NCI-H1436 treated with DMSO at 0.1 percent for 48 hours (cell line): ENCODE measurements around the gene LMF1.
"Not testable (repeated sequence)": the region's sequence is repeated elsewhere in the genome, so short reads cannot be mapped to it uniquely, and the experiment has no call there.

Experiments used
- DNase-seq: peaks from one replicate; lab custom pipeline; 2025; lab: John Stamatoyannopoulos, UW

The LMF1 gene

GRCh38 chr16:948767-949166 lies 22.0 kb downstream of the LMF1 start:
- DNase-seq: not testable (repeated sequence)

- not testable (repeated sequence) for DNase-seq
Measured at GRCh38 chr16:947922-948303, 22.9 kb downstream of the LMF1 start.

DNA sequence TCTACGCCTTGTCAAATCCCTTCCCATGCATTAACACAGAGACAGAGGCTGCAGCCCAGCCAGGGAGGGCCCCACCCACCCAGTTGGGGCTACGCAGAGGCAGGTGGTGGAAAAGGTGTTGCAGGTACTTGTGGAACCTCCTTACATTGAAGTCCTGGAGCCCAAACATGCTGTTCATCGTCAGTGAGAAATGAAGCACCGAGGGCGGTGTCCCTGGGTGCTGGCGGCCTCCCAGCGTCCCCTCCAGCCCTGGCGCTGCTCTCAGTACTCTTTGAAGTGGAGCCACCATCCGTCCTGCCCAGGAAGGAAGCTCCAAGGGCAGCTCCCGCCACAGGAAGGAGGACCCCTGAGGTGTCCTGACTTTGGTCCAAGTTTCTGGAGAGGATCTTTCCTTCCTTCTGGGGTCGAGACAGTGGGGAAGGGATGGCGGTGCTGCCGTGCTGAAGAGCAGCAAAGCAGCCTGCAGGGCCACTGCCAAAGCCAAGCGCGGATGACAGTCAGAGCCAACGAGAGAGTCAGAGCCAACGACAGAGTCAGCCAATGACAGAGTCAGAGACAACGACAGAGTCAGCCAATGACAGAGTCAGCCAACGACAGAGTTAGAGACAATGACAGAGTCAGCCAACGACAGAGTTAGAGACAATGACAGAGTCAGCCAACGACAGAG lies 23.4 kb downstream of the LMF1 start:
- DNase-seq: no peak

DNA sequence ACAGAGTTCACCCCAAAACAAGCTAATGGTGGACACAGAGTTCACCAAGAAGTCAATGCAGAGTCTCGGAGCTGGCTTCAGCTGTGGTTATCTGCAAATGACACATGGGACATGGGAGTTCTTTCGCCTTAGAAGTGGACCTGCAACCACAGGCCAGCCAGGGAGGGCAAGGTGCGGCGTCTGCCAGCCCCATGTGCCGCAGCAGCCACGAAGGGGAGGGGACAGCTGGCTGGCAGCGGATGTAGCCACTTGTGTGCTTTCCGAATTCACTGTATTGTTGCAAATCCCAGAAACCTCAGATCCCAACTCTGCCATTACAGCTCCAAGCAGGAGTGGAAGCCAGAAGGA lies 24.8 kb downstream of the LMF1 start:
- DNase-seq: no peak

- DNase-seq: no peak
Measured at GRCh38 chr16:945271-946047, 25.3 kb downstream of the LMF1 start.

DNA sequence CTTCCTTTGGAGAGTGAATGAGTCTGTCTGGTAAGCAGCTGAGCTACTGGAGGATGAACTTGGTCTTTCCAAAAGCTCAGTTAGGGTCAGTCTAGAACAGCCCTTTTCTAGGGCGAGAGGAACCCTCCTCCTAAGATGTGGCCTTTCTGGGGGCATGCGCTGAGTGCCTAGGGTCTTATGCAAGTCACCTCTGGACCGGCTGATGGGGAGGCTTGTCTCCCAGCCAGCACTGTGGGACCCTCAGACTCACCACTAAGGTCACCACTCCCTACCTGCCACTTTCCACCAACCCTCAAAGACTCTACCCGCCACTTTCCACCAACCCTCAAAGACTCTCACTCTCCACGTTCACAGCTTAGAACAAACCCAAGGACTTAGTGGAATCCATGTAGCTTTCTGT lies 26.8 kb downstream of the LMF1 start:
- no peak for DNase-seq

DNA sequence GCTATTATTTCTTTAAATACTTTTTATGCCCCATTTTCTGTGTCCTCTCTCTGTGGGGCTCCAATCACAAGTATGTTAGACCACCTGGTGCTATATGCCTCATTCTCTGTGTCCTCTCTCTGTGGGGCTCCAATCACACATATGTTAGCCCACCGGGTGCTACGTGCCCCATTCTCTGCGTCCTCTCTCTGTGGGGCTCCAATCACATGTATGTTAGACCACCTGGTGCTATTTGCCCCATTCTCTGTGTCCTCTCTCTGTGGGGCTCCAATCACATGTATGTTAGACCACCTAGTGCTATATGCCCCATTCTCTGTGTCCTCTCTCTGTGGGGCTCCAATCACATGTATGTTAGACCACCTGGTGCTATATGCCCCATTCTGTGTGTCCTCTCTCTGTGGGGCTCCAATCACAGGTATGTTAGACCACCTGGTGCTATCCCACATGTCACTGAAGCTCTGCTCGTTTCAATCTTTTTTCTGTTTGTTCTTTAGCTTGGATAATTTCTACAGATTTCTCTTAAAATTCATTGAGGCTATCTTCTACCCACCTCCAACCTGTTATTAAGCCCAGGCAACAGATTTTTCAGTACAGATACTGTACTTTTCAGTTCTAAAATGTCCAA lies 28.2 kb downstream of the LMF1 start:
- DNase-seq: no peak

- no peak for DNase-seq
Measured at GRCh38 chr16:939941-940340, 30.8 kb downstream of the LMF1 start.

GRCh38 chr16:939311-939710 lies 31.5 kb downstream of the LMF1 start:
- DNase-seq: no peak

DNA sequence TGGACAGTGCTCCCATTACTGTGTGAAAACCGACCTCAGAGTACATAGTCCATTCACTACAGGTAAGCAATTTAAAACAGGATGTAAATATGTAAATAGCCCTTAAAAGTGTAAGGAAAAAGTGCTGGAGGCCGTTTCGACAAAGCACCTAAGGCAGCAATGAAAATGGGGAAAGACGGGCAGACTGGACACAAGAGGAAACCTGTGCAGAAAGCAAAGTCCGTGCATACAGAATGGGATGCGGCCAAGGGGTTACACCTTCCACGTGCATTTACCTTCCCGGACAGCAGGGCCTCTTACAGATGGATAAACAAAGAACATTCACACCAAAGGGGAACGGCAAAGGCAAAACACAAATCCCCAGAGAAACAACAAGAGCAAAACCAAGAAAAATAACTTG lies 32.0 kb downstream of the LMF1 start:
- no peak for DNase-seq

- DNase-seq: no peak
Measured at GRCh38 chr16:938136-938535, 32.6 kb downstream of the LMF1 start.

DNA sequence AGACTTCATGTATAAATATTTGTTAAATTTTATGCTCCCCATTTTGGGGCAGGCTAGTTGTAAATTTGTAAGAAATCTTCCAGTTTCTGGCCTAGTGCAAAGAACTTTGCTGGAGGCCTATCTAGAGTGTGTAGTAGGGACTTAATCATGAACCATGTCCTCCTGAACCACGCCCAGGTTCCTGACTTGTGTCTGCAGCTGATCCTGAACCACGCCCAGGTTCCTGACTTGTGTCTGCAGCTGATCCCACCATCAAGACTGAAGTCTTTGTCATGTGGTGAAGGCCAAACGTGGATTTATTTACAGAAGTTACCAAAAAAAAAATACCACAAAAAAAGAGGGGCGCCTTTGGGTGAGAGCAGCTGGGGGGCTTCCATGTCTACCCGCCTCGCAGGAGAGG lies 33.1 kb downstream of the LMF1 start:
- no peak for DNase-seq

DNA sequence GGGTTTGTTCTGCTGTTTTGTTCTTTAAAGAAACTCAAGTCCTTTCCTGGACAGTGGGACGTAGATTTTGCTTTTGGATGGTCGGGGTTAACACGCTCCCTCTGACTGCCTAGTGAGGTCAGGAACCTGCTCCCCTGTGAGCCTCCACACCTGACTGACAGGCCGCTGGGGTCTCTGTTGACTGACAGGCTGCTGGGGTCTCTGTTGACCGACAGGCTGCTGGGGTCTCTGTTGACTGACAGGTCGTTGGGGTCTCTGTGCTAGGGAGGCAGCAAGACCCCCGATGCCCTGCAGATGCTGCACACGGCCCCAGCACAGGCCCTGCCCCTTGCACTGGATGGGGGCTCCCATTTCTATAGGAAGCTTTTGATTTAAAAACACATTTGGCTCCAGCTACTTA lies 33.5 kb downstream of the LMF1 start:
- no peak for DNase-seq

- DNase-seq: no peak
Measured at GRCh38 chr16:935684-936083, 35.1 kb downstream of the LMF1 start.

DNA sequence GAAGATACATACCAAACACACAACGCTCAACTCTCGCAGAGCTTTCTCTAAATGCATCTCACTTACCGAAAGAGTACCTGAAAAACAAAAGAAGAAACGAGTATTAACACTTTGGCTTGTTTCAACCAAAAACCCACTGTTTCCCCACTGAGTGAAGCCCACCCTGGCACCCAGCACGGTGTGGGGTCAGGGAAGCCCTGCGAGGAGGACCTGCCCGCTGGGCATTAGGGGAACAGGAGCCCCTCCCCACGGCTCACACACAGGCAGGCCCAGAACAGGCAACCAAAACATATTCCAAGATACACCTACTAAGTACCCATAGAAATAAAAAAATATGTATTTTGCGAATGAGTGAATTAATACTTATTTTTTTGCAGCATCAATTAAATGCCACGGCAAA lies 36.6 kb downstream of the LMF1 start:
- DNase-seq: no peak

- DNase-seq: no peak
Measured at GRCh38 chr16:933581-933980, 37.2 kb downstream of the LMF1 start.

GRCh38 chr16:932831-933330 lies 37.9 kb downstream of the LMF1 start:
- DNase-seq: no peak

DNA sequence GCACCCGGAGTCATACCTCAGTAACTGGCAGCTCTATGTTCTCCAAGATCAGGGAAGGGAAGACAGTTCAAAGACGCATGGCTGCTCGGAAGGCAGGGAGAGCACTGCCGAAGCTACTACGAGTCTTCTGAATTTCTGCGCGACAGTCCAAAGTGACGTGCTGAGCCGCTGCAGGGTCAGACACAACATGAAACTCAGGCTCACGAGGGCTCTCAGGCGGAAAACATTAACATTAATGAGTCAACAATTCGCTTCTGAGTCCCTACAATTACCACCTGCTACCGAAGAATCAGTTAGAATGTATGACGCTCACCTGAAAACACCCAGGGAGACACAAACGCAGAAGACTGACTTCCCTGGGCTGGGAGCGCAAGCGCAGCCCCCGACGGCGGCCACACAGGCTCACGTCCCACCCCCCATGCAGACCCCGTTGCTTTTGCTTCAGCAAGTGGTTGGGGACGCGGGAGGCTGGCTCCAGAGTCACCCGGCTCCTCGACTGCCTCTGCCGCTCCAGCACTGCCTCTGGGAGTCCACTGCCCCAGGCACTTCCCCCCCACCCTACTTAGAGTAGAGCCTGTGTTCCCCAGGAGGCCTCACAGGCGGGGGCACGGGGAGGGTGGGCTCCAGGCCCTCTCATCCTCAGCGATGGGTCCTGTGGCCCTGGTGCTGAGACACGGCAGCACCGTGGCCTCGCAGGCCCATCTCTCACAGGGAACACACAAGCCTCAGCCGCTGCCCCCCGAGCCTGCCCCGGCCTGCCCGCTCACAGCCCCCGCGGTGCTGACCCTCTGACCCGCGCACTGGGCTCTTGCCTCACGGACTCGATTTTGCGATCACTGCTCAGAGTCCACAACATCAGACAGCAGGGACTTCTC lies 38.9 kb downstream of the LMF1 start:
- no peak for DNase-seq

DNA sequence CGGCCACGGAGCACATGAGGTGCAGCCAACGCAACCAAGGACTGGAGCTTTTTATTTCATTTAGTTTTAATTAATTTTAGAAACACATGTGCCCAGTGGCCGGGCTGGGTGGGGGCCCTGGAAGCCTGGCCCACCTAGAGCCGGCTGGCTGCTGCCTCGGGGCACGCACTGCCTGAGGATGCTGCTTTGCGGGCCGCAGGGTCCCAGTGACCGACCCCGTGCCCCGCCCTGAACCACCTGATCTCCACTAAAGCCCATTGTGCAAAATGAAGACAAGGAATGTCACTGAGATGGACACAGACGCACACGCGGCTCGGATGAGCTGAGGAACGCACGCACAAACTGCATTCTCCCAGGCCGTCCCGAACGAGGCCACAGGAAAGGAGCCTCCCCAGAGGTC lies 39.6 kb downstream of the LMF1 start:
- no peak for DNase-seq

GRCh38 chr16:930511-930910 lies 40.3 kb downstream of the LMF1 start:
- DNase-seq: no peak

GRCh38 chr16:930076-930475 lies 40.7 kb downstream of the LMF1 start:
- no peak for DNase-seq
